ENCODE data around the gene STXBP3.

The STXBP3 gene

GRCh38 chr1:108845991-108846390 is 99.5 kb downstream of the STXBP3 start:
- no peak overlapping the region for H3K27ac ChIP-seq (ENCODE audit: low read depth, low read length)
- no peaks in the 10 kb centered on the region for H3K27me3 ChIP-seq (ENCODE audit: control insufficient read depth, insufficient read depth, low read length)
- H3K9ac ChIP-seq (ENCODE audit: low read depth, low read length): no peak overlapping the region
- H3K36me3 ChIP-seq (ENCODE audit: control insufficient read depth, insufficient read depth, low read length): no peaks in the 10 kb centered on the region
- no peak overlapping the region for H3K4me3 ChIP-seq (ENCODE audit: low read depth, low read length)
- H3K9me3 ChIP-seq (ENCODE audit: control insufficient read depth, insufficient read depth, low read length): no peaks in the 10 kb centered on the region
- peaks cover 9% of the 10 kb centered on the region for H3K4me1 ChIP-seq (ENCODE audit: control insufficient read depth, insufficient read depth, low read length)

- Histone ChIP-seq H3K4me3 (ENCODE audit: low read depth, low read length) (no peak overlapping the region), H3K9ac (ENCODE audit: low read depth, low read length) (no peak overlapping the region), H3K9me3 (ENCODE audit: control insufficient read depth, insufficient read depth, low read length) (no peaks in the 10 kb centered on the region), H3K27ac (ENCODE audit: low read depth, low read length) (no peak overlapping the region), H3K4me1 (ENCODE audit: control insufficient read depth, insufficient read depth, low read length) (no peaks in the 10 kb centered on the region), H3K27me3 (ENCODE audit: control insufficient read depth, insufficient read depth, low read length) (no peaks in the 10 kb centered on the region), H3K36me3 (ENCODE audit: control insufficient read depth, insufficient read depth, low read length) (no peaks in the 10 kb centered on the region)
These were observed 101.0 kb downstream of the STXBP3 start for GRCh38 chr1:108847494-108847893.

GRCh38 chr1:108848806-108849205 is 102.3 kb downstream of the STXBP3 start:
- no peak overlapping the region for H3K9ac ChIP-seq (ENCODE audit: low read depth, low read length)

GRCh38 chr1:108850929-108851328 is 104.5 kb downstream of the STXBP3 start:
- H3K27me3 ChIP-seq (ENCODE audit: control insufficient read depth, insufficient read depth, low read length): no peaks in the 10 kb centered on the region
- H3K9ac ChIP-seq (ENCODE audit: low read depth, low read length): no peak overlapping the region
- no peak overlapping the region for H3K27ac ChIP-seq (ENCODE audit: low read depth, low read length)
- H3K4me3 ChIP-seq (ENCODE audit: low read depth, low read length): no peak overlapping the region
- no peaks in the 10 kb centered on the region for H3K36me3 ChIP-seq (ENCODE audit: control insufficient read depth, insufficient read depth, low read length)
- no peaks in the 10 kb centered on the region for H3K4me1 ChIP-seq (ENCODE audit: control insufficient read depth, insufficient read depth, low read length)
- no peaks in the 10 kb centered on the region for H3K9me3 ChIP-seq (ENCODE audit: control insufficient read depth, insufficient read depth, low read length)

More at GRCh38 chr1:108848806-108849205, 102.3 kb downstream of the STXBP3 start:
- H3K36me3 ChIP-seq (ENCODE audit: control insufficient read depth, insufficient read depth, low read length): no peaks in the 10 kb centered on the region
- H3K4me3 ChIP-seq (ENCODE audit: low read depth, low read length): no peak overlapping the region
- H3K4me1 ChIP-seq (ENCODE audit: control insufficient read depth, insufficient read depth, low read length): no peaks in the 10 kb centered on the region
- no peaks in the 10 kb centered on the region for H3K27me3 ChIP-seq (ENCODE audit: control insufficient read depth, insufficient read depth, low read length)
- H3K27ac ChIP-seq (ENCODE audit: low read depth, low read length): no peak overlapping the region
- H3K9me3 ChIP-seq (ENCODE audit: control insufficient read depth, insufficient read depth, low read length): no peaks in the 10 kb centered on the region

- no peak overlapping the region for H3K27ac ChIP-seq (ENCODE audit: low read depth, low read length)
- no peaks in the 10 kb centered on the region for H3K9me3 ChIP-seq (ENCODE audit: control insufficient read depth, insufficient read depth, low read length)
- no peaks in the 10 kb centered on the region for H3K36me3 ChIP-seq (ENCODE audit: control insufficient read depth, insufficient read depth, low read length)
- no peaks in the 10 kb centered on the region for H3K27me3 ChIP-seq (ENCODE audit: control insufficient read depth, insufficient read depth, low read length)
- H3K4me1 ChIP-seq (ENCODE audit: control insufficient read depth, insufficient read depth, low read length): no peaks in the 10 kb centered on the region
- no peak overlapping the region for H3K9ac ChIP-seq (ENCODE audit: low read depth, low read length)
- no peak overlapping the region for H3K4me3 ChIP-seq (ENCODE audit: low read depth, low read length)
These were observed 105.1 kb downstream of the STXBP3 start for GRCh38 chr1:108851567-108851966.

GRCh38 chr1:108852221-108852975 is 105.9 kb downstream of the STXBP3 start:
- no peaks in the 10 kb centered on the region for H3K27me3 ChIP-seq (ENCODE audit: control insufficient read depth, insufficient read depth, low read length)
- no peaks in the 10 kb centered on the region for H3K9me3 ChIP-seq (ENCODE audit: control insufficient read depth, insufficient read depth, low read length)
- H3K36me3 ChIP-seq (ENCODE audit: control insufficient read depth, insufficient read depth, low read length): no peaks in the 10 kb centered on the region
- H3K9ac ChIP-seq (ENCODE audit: low read depth, low read length): no peak overlapping the region
- H3K4me1 ChIP-seq (ENCODE audit: control insufficient read depth, insufficient read depth, low read length): no peaks in the 10 kb centered on the region
- no peak overlapping the region for H3K4me3 ChIP-seq (ENCODE audit: low read depth, low read length)
- H3K27ac ChIP-seq (ENCODE audit: low read depth, low read length): no peak overlapping the region

- Histone ChIP-seq H3K4me1 (ENCODE audit: control insufficient read depth, insufficient read depth, low read length) (no peaks in the 10 kb centered on the region), H3K27me3 (ENCODE audit: control insufficient read depth, insufficient read depth, low read length) (no peaks in the 10 kb centered on the region), H3K9me3 (ENCODE audit: control insufficient read depth, insufficient read depth, low read length) (no peaks in the 10 kb centered on the region), H3K27ac (ENCODE audit: low read depth, low read length) (no peak overlapping the region), H3K4me3 (ENCODE audit: low read depth, low read length) (no peak overlapping the region), H3K36me3 (ENCODE audit: control insufficient read depth, insufficient read depth, low read length) (no peaks in the 10 kb centered on the region), H3K9ac (ENCODE audit: low read depth, low read length) (no peak overlapping the region)
These were observed 107.9 kb downstream of the STXBP3 start for GRCh38 chr1:108854221-108855019.

- Histone ChIP-seq H3K27me3 (ENCODE audit: control insufficient read depth, insufficient read depth, low read length) (no peaks in the 10 kb centered on the region), H3K9ac (ENCODE audit: low read depth, low read length) (no peak within 1 kb of the TSS), H3K27ac (ENCODE audit: low read depth, low read length) (no peak within 1 kb of the TSS), H3K9me3 (ENCODE audit: control insufficient read depth, insufficient read depth, low read length) (no peaks in the 10 kb centered on the region), H3K4me1 (ENCODE audit: control insufficient read depth, insufficient read depth, low read length) (no peaks in the 10 kb centered on the region), H3K4me3 (ENCODE audit: low read depth, low read length) (no peak within 1 kb of the TSS), H3K36me3 (ENCODE audit: control insufficient read depth, insufficient read depth, low read length) (no peaks in the 10 kb centered on the region)
These were observed 110.5 kb downstream of the STXBP3 start, which contains the start of gene AKNAD1 for GRCh38 chr1:108856994-108857393. Gene AKNAD1 (minus strand): TSS chr1:108857094. CDS start chr1:108852664, 4,430 bp downstream.

GRCh38 chr1:108858230-108858950 is 111.9 kb downstream of the STXBP3 start:
- no peaks in the 10 kb centered on the region for H3K36me3 ChIP-seq (ENCODE audit: control insufficient read depth, insufficient read depth, low read length)
- H3K4me1 ChIP-seq (ENCODE audit: control insufficient read depth, insufficient read depth, low read length): no peaks in the 10 kb centered on the region
- H3K4me3 ChIP-seq (ENCODE audit: low read depth, low read length): no peak overlapping the region
- no peaks in the 10 kb centered on the region for H3K9me3 ChIP-seq (ENCODE audit: control insufficient read depth, insufficient read depth, low read length)
- H3K27me3 ChIP-seq (ENCODE audit: control insufficient read depth, insufficient read depth, low read length): no peaks in the 10 kb centered on the region
- no peak overlapping the region for H3K27ac ChIP-seq (ENCODE audit: low read depth, low read length)
- H3K9ac ChIP-seq (ENCODE audit: low read depth, low read length): no peak overlapping the region

Measured in HUES48 (cell line).